ENCODE measurements around the gene EEFSEC.

DNA sequence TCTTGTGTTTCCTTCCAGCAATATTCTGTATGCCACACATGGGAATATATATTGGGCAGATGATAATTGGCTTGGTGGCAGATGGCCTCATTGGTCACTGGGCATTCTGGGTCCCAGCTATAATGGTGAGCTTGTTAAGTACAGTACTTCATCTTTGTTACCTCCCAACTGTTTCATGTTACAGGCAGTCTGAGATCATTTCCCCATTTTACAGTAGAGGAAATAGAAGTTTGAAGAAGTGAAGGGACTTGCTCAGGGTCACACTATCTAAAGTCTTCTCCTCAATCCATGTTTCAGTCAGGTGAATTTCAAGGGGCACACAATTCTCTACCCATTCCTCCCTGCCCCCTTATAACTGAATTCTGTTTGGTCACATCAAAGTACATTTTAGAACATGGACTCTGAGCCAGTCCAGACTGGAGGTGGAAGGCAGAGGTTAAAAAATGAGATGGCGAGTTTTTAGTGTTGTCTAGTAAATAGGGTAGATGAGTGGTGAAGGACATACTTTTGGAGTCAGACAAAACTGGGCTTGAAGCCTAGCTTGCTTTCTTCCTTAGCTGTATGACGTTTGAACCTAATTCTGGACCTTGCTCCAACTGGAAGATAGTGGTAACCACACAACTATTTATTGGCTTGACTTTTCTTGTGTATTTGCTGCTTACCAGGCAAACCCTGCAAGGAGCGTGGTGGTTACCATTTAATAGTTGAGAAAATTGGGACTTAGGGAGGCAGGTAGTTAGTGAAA is 2.5 kb downstream of the EEFSEC start:
- TF ChIP-seq EZH2 (IDR thresholded peaks at IDR 0.05; ENCODE audit: low read length): no peak
- TF ChIP-seq, protein P1, sequence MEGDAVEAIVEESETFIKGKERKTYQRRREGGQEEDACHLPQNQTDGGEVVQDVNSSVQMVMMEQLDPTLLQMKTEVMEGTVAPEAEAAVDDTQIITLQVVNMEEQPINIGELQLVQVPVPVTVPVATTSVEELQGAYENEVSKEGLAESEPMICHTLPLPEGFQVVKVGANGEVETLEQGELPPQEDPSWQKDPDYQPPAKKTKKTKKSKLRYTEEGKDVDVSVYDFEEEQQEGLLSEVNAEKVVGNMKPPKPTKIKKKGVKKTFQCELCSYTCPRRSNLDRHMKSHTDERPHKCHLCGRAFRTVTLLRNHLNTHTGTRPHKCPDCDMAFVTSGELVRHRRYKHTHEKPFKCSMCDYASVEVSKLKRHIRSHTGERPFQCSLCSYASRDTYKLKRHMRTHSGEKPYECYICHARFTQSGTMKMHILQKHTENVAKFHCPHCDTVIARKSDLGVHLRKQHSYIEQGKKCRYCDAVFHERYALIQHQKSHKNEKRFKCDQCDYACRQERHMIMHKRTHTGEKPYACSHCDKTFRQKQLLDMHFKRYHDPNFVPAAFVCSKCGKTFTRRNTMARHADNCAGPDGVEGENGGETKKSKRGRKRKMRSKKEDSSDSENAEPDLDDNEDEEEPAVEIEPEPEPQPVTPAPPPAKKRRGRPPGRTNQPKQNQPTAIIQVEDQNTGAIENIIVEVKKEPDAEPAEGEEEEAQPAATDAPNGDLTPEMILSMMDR (optimal IDR thresholded peaks at IDR 0.05 in 1 of 3, IDR thresholded peaks at IDR 0.05 in 1 of 3, conservative IDR thresholded peaks at IDR 0.05 in 1 of 3; ENCODE audit: extremely low read depth in 1 of 3, insufficient read depth in 2 of 3, low read length in 3 of 3): no peak
